Measurements from ENCODE around the gene KIRREL1. TPM values are rescaled to one million over a fixed set of nuclear protein-coding genes. Genes with fewer than 3 reads are reported as not detected.
A peak's percentile ranks its signal among the peaks of the same experiment; 100 is the strongest.

KIRREL1 gene
- polyA plus RNA-seq, 1 donor (not counting 4 experiments of a cell fraction or from before 2014, with no cell fraction given), result 19.7 TPM

- no peak for DNase-seq (ENCODE audit: low read depth, low spot score)
- no peak for FAIRE-seq
Measured at GRCh38 chr1:158037008-158037865, 43.8 kb downstream of the KIRREL1 start.

GRCh38 chr1:158037866-158038359 lies 44.5 kb downstream of the KIRREL1 start:
- peak; percentile 68 for FAIRE-seq

More at GRCh38 chr1:158037008-158037865, 43.8 kb downstream of the KIRREL1 start:
- Histone ChIP-seq H3K4me1 (ENCODE audit: control insufficient read depth, extremely low read depth, insufficient read depth, low read length) (peaks cover 32% of the 10 kb centered on the region), H3K36me3 (ENCODE audit: control insufficient read depth in 2 of 2, extremely low read depth in 1 of 2, insufficient read depth in 2 of 2, low read length in 2 of 2) (peaks cover 14 to 15% of the 10 kb centered on the region in 2 experiments), H4K20me1 (ENCODE audit: control insufficient read depth, extremely low read depth, insufficient read depth, low read length) (peaks cover 2% of the 10 kb centered on the region), H2AFZ (ENCODE audit: control insufficient read depth, low read length) (no peak overlapping the region), H3K9ac (ENCODE audit: control insufficient read depth, extremely low read depth, insufficient read depth, low read length) (peak overlapping the region; percentile 19), H3K9me1 (ENCODE audit: control insufficient read depth, extremely low read depth, insufficient read depth, low read length) (peaks cover 2% of the 10 kb centered on the region), H3K4me2 (ENCODE audit: control insufficient read depth, extremely low read depth, insufficient read depth, low read depth, low read length) (peak overlapping the region; percentile 2), H3K27ac (ENCODE audit: control insufficient read depth, insufficient read depth, low read length) (peak overlapping the region; percentile 53), H3K9me3 (ENCODE audit: control insufficient read depth, low read depth, low read length) (no peaks in the 10 kb centered on the region), H3K4me3 (ENCODE audit: control insufficient read depth in 2 of 3, extremely low read depth in 1 of 3, insufficient read depth in 2 of 3, low read depth in 1 of 3, low read length in 3 of 3) (no peak overlapping the region), H3K27me3 (ENCODE audit: control insufficient read depth, extremely low read depth, insufficient read depth, low read length) (no peaks in the 10 kb centered on the region), H3K79me2 (ENCODE audit: control insufficient read depth, insufficient read depth, low read length) (peaks cover 86% of the 10 kb centered on the region)
- TF ChIP-seq, protein P1, sequence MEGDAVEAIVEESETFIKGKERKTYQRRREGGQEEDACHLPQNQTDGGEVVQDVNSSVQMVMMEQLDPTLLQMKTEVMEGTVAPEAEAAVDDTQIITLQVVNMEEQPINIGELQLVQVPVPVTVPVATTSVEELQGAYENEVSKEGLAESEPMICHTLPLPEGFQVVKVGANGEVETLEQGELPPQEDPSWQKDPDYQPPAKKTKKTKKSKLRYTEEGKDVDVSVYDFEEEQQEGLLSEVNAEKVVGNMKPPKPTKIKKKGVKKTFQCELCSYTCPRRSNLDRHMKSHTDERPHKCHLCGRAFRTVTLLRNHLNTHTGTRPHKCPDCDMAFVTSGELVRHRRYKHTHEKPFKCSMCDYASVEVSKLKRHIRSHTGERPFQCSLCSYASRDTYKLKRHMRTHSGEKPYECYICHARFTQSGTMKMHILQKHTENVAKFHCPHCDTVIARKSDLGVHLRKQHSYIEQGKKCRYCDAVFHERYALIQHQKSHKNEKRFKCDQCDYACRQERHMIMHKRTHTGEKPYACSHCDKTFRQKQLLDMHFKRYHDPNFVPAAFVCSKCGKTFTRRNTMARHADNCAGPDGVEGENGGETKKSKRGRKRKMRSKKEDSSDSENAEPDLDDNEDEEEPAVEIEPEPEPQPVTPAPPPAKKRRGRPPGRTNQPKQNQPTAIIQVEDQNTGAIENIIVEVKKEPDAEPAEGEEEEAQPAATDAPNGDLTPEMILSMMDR (optimal IDR thresholded peaks at IDR 0.05 in 1 of 3, IDR thresholded peaks at IDR 0.05 in 1 of 3, conservative IDR thresholded peaks at IDR 0.05 in 1 of 3; ENCODE audit: extremely low read depth in 1 of 3, insufficient read depth in 2 of 3, low read length in 3 of 3), result no peak
- TF ChIP-seq EZH2 (IDR thresholded peaks at IDR 0.05; ENCODE audit: low read length), result no peak
- dilution Hi-C loops (cut with MboI; ENCODE audit: extremely low pct_ligation_motif_present, low sequenced_read_pairs), result no loop called here

More at GRCh38 chr1:158037866-158038359, 44.5 kb downstream of the KIRREL1 start:
- TF ChIP-seq, protein P1 (optimal IDR thresholded peaks at IDR 0.05 in 1 of 3, IDR thresholded peaks at IDR 0.05 in 1 of 3, conservative IDR thresholded peaks at IDR 0.05 in 1 of 3; ENCODE audit: extremely low read depth in 1 of 3, insufficient read depth in 2 of 3, low read length in 3 of 3), result no peak
- TF ChIP-seq EZH2 (IDR thresholded peaks at IDR 0.05; ENCODE audit: low read length), result no peak
- Histone ChIP-seq H4K20me1 (ENCODE audit: control insufficient read depth, extremely low read depth, insufficient read depth, low read length) (peaks cover 2% of the 10 kb centered on the region), H2AFZ (ENCODE audit: control insufficient read depth, low read length) (no peak overlapping the region), H3K9me1 (ENCODE audit: control insufficient read depth, extremely low read depth, insufficient read depth, low read length) (peaks cover 2% of the 10 kb centered on the region), H3K4me3 (ENCODE audit: control insufficient read depth in 2 of 3, extremely low read depth in 1 of 3, insufficient read depth in 2 of 3, low read depth in 1 of 3, low read length in 3 of 3) (no peak overlapping the region), H3K9ac (ENCODE audit: control insufficient read depth, extremely low read depth, insufficient read depth, low read length) (peak overlapping the region; percentile 19), H3K36me3 (ENCODE audit: control insufficient read depth in 2 of 2, extremely low read depth in 1 of 2, insufficient read depth in 2 of 2, low read length in 2 of 2) (peaks cover 12 to 18% of the 10 kb centered on the region in 2 experiments), H3K4me2 (ENCODE audit: control insufficient read depth, extremely low read depth, insufficient read depth, low read depth, low read length) (peak overlapping the region; percentile 2), H3K79me2 (ENCODE audit: control insufficient read depth, insufficient read depth, low read length) (peaks cover 84% of the 10 kb centered on the region), H3K27ac (ENCODE audit: control insufficient read depth, insufficient read depth, low read length) (peak overlapping the region; percentile 53), H3K27me3 (ENCODE audit: control insufficient read depth, extremely low read depth, insufficient read depth, low read length) (no peaks in the 10 kb centered on the region), H3K4me1 (ENCODE audit: control insufficient read depth, extremely low read depth, insufficient read depth, low read length) (peaks cover 32% of the 10 kb centered on the region), H3K9me3 (ENCODE audit: control insufficient read depth, low read depth, low read length) (no peaks in the 10 kb centered on the region)
- DNase-seq (ENCODE audit: low read depth, low spot score), result no peak
- dilution Hi-C loops (cut with MboI; ENCODE audit: extremely low pct_ligation_motif_present, low sequenced_read_pairs), result no loop called here

All from keratinocyte (primary cell).